Measurements from ENCODE around the gene ENOX1. TPM values are rescaled to one million over a fixed set of nuclear protein-coding genes. Genes with fewer than 3 reads are reported as not detected.
A peak's percentile ranks its signal among the peaks of the same experiment; 100 is the strongest.

Gene ENOX1
- total RNA-seq, 1 experiment from 2014 or later, result 0.35 TPM

- ChIA-PET CTCF (no interaction called here), POLR2A (ENCODE audit: unreplicated experiment) (no interaction called here)
- Histone ChIP-seq H3K36me3 (ENCODE audit: low read depth) (no peaks in the 10 kb centered on the region), H3K4me2 (no peak overlapping the region), H2AFZ (no peak overlapping the region), H3K4me3 (no peak overlapping the region), H3K79me2 (ENCODE audit: low read depth) (no peaks in the 10 kb centered on the region), H3K9me2 (ENCODE audit: insufficient read depth) (no peaks in the 10 kb centered on the region), H4K20me1 (ENCODE audit: insufficient read depth) (no peaks in the 10 kb centered on the region), H3K27me3 (ENCODE audit: insufficient read depth, low read depth) (no peaks in the 10 kb centered on the region), H3K4me1 (replicated peaks; ENCODE audit: insufficient read depth) (no peaks in the 10 kb centered on the region), H3K27ac (no peak overlapping the region), H3K9me3 (ENCODE audit: insufficient read depth, low read depth) (no peaks in the 10 kb centered on the region), H3F3A (ENCODE audit: insufficient read depth, low read depth) (no peaks in the 10 kb centered on the region)
- TF ChIP-seq EZH2 (IDR thresholded peaks at IDR 0.05; ENCODE audit: low read depth) (no peak), CTCF (conservative IDR thresholded peaks at IDR 0.05) (no peak)
- no TSS peak for BruUV-seq (replicated peaks)
- no peak for DNase-seq
- intact Hi-C loops (cut with micrococcal nuclease; ENCODE audit: unreplicated experiment), result no loop called here
Observed at GRCh38 chr13:43669101-43669500, 117.7 kb downstream of the ENOX1 start.

- no peak for TF ChIP-seq EZH2 (IDR thresholded peaks at IDR 0.05; ENCODE audit: low read depth)
- TF ChIP-seq CTCF (conservative IDR thresholded peaks at IDR 0.05), result no peak
- H3K36me3 ChIP-seq (ENCODE audit: low read depth), result no peaks in the 10 kb centered on the region
- no peak overlapping the region for H3K4me2 ChIP-seq
- no peaks in the 10 kb centered on the region for H3K9me3 ChIP-seq (ENCODE audit: insufficient read depth, low read depth)
- DNase-seq, result no peak
- no peaks in the 10 kb centered on the region for H3K79me2 ChIP-seq (ENCODE audit: low read depth)
- no TSS peak for BruUV-seq (replicated peaks)
- H3K27ac ChIP-seq, result no peak overlapping the region
- no peak overlapping the region for H2AFZ ChIP-seq
- H4K20me1 ChIP-seq (ENCODE audit: insufficient read depth), result no peaks in the 10 kb centered on the region
- no peaks in the 10 kb centered on the region for H3K27me3 ChIP-seq (ENCODE audit: insufficient read depth, low read depth)
- H3F3A ChIP-seq (ENCODE audit: insufficient read depth, low read depth), result no peaks in the 10 kb centered on the region
- peaks cover 10% of the 10 kb centered on the region; the same call in 1 of the 2 replicates for H3K4me1 ChIP-seq (replicated peaks; ENCODE audit: insufficient read depth)
- CTCF ChIA-PET, result no interaction called here
- H3K4me3 ChIP-seq, result no peak overlapping the region
- intact Hi-C loops (cut with micrococcal nuclease; ENCODE audit: unreplicated experiment), result no loop called here
- H3K9me2 ChIP-seq (ENCODE audit: insufficient read depth), result no peaks in the 10 kb centered on the region
- POLR2A ChIA-PET (ENCODE audit: unreplicated experiment), result no interaction called here
Observed at GRCh38 chr13:43666403-43666802, 120.4 kb downstream of the ENOX1 start.

DNA sequence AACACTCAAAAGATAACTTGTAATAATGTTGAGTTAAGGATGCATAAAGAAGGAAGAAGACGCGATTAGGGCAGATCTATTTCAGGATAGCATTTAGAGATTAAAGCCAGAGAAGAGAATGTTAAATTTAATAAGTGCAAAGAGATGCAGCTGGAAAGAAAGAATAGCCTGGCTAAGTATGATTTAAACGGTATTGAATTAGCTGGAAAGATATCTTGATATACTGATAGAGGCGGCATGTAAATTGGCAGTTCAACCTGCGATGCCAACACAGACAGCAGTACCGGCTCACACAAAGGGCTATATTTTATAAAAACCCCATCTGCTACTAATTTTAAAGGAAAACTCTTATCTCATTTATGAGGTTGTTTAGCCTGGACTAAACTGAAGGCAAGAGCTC, 121.4 kb downstream of the ENOX1 start:
- no peaks in the 10 kb centered on the region for H4K20me1 ChIP-seq (ENCODE audit: insufficient read depth)
- no peaks in the 10 kb centered on the region for H3K9me2 ChIP-seq (ENCODE audit: insufficient read depth)
- H3K4me1 ChIP-seq (replicated peaks; ENCODE audit: insufficient read depth), result peaks cover 10% of the 10 kb centered on the region; the same call in 1 of the 2 replicates
- no TSS peak for BruUV-seq (replicated peaks)
- no peaks in the 10 kb centered on the region for H3K9me3 ChIP-seq (ENCODE audit: insufficient read depth, low read depth)
- CTCF ChIA-PET, result no interaction called here
- no peak overlapping the region for H3K4me3 ChIP-seq
- no peaks in the 10 kb centered on the region for H3F3A ChIP-seq (ENCODE audit: insufficient read depth, low read depth)
- TF ChIP-seq CTCF (conservative IDR thresholded peaks at IDR 0.05) (no peak), EZH2 (IDR thresholded peaks at IDR 0.05; ENCODE audit: low read depth) (no peak)
- no peaks in the 10 kb centered on the region for H3K79me2 ChIP-seq (ENCODE audit: low read depth)
- POLR2A ChIA-PET (ENCODE audit: unreplicated experiment), result no interaction called here
- H3K27me3 ChIP-seq (ENCODE audit: insufficient read depth, low read depth), result no peaks in the 10 kb centered on the region
- intact Hi-C loops (cut with micrococcal nuclease; ENCODE audit: unreplicated experiment), result no loop called here
- no peak overlapping the region for H3K27ac ChIP-seq
- 0 out of 2 replicates have a peak overlapping the region, but pooled peaks have one; percentile 13 for H2AFZ ChIP-seq
- no peaks in the 10 kb centered on the region for H3K36me3 ChIP-seq (ENCODE audit: low read depth)
- H3K4me2 ChIP-seq, result no peak overlapping the region
- DNase-seq, result no peak
